GM19193 (cell line): ENCODE data around the gene GID8.

Source experiments
- POLR2A ChIP-seq: IDR thresholded peaks from 4 replicates; pipeline ENCODE4 v1.6.1; 2011; ENCODE audit not compliant: insufficient read depth, insufficient read length; ENCODE audit errors: extremely low read depth

Gene GID8

GRCh38 chr20:62987114-62987513 lies 49.2 kb downstream of the GID8 start:
- TF ChIP-seq POLR2A, result no peak

GRCh38 chr20:62989201-62989601 lies 51.3 kb downstream of the GID8 start:
- no peak for TF ChIP-seq POLR2A

- TF ChIP-seq POLR2A, result no peak
Measured at GRCh38 chr20:62990306-62990825, 52.4 kb downstream of the GID8 start.

GRCh38 chr20:62991196-62991807 lies 53.4 kb downstream of the GID8 start:
- TF ChIP-seq POLR2A, result no peak

GRCh38 chr20:62991863-62992262 lies 53.9 kb downstream of the GID8 start:
- TF ChIP-seq POLR2A, result no peak

GRCh38 chr20:62993856-62994494 lies 56.0 kb downstream of the GID8 start:
- TF ChIP-seq POLR2A, result no peak

GRCh38 chr20:62994869-62995281 lies 56.9 kb downstream of the GID8 start:
- TF ChIP-seq POLR2A, result no peak

GRCh38 chr20:62995481-62995880 lies 57.5 kb downstream of the GID8 start:
- no peak for TF ChIP-seq POLR2A

GRCh38 chr20:62995898-62996595 lies 58.1 kb downstream of the GID8 start:
- TF ChIP-seq POLR2A, result no peak

- no peak for TF ChIP-seq POLR2A
Measured at GRCh38 chr20:62996596-62996982, 58.6 kb downstream of the GID8 start.

- no peak for TF ChIP-seq POLR2A
Measured at GRCh38 chr20:62997417-62998035, 59.6 kb downstream of the GID8 start.
